GM12875 (cell line): ENCODE data around the gene TNS4.

Experiments
- H3K4me3 ChIP-seq: one replicate; pipeline ENCODE4 v1.5.1; 2011; ENCODE audit warnings: low read depth, low read length, control low read depth
- TF ChIP-seq, protein P1 (sequence below): IDR thresholded peaks from 2 replicates; pipeline ENCODE4 v1.5.1; 2011; ENCODE audit warnings: low read depth, mild to moderate bottlenecking, control low read depth, inconsistent platforms, low read length, moderate library complexity, borderline replicate concordance; ENCODE audit not compliant: insufficient read depth

The TNS4 gene

DNA sequence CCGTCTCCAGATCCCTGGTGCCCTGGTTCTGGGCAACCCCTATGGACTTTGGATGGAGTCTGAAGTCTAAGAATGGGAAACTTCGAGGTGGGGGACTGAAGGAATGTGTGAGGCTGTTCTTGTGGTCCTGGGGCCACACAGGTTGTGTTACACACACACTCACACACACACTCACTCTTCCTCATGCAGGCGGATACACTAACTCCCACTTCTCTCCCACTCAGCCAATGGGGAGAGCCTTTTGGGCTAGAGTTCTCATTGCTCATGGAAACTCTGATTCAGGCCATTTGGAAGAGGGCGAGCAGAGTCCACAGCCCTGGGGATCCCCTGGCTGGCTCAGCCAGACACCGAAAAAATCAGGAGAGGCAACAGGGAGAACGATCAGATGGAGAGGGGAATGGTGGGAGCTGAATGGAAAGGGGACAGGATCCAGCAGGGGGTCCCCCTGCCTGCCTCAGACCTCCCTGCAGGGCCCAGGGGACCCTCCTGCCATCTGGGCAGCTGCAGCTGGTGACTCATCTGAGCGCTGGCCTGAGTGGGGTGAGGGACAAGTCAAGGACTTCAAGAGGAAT lies 49.1 kb downstream of the TNS4 start:
- H3K4me3 ChIP-seq = no peak overlapping the region
- TF ChIP-seq, protein P1, sequence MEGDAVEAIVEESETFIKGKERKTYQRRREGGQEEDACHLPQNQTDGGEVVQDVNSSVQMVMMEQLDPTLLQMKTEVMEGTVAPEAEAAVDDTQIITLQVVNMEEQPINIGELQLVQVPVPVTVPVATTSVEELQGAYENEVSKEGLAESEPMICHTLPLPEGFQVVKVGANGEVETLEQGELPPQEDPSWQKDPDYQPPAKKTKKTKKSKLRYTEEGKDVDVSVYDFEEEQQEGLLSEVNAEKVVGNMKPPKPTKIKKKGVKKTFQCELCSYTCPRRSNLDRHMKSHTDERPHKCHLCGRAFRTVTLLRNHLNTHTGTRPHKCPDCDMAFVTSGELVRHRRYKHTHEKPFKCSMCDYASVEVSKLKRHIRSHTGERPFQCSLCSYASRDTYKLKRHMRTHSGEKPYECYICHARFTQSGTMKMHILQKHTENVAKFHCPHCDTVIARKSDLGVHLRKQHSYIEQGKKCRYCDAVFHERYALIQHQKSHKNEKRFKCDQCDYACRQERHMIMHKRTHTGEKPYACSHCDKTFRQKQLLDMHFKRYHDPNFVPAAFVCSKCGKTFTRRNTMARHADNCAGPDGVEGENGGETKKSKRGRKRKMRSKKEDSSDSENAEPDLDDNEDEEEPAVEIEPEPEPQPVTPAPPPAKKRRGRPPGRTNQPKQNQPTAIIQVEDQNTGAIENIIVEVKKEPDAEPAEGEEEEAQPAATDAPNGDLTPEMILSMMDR = no peak

DNA sequence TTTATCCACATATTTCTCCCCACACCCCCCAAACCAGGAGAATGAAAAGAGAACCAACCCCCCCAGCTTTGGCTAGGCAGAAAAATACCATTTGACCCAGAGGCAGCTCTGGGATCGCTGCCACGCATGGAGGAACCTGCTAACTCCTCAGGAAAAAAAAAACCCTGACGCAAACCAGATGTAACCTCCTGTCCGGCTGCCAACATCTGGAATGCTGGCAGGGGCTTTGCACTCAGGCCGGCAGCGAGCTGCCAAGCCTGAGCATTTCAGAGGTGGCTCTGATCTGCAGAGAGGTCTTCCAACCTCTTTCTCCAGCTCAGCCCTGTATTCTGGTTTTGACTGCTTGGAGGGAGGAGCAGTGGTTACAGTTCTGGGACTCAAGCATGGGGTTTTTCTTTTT lies 50.0 kb downstream of the TNS4 start:
- H3K4me3 ChIP-seq = no peak overlapping the region
- TF ChIP-seq, protein P1 = no peak

DNA sequence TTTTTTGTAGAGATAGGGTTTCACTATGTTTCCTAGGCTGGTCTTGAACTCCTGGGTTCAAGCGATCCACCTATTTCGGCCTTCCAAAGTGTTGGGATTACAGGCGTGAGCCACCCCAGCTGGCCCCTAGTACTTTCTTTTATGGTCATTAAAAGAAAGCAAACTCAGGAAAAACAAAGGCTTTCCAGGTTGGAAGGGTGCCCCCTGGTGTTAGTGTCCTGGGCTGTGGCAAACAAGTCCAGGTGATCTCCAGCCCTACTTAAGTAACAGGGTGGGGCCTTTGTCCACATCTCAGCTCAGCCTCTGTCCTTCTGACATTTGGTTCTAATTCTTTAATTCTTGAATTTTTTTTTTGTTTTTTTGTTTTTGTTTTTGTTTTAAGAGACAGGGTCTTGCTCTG lies 51.2 kb downstream of the TNS4 start:
- TF ChIP-seq, protein P1 = peak; percentile 63
- H3K4me3 ChIP-seq = no peak overlapping the region

DNA sequence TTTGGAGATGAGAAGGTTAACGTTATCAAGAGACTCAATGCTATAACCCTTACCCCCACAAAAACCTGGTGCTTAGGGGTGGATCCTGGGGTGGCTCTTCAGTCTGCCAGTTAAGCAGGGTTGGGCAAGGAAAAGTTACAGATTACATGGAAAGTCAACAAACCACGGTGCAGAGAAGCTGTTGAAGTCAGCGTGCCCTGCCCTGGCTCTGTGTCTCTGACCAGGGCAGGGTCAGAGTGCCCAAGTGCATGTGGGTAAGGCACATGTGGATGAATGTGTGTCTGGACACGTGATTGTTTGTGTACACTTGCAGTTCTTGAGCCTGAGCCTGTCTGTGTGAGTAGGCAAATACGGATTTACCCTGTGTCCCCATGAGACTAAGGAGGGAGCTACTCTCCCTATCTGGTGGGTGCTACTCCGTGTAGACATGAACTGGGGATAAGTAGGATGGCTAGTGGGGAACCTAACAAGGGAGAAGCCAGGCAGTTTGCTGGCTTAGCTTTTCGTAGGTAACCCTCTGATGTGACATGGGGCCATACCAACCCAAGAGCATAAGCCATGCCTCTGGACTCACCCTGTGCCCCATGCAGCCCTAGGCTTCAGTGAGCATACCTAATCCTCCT lies 52.7 kb downstream of the TNS4 start:
- TF ChIP-seq, protein P1 = no peak
- no peak overlapping the region for H3K4me3 ChIP-seq

DNA sequence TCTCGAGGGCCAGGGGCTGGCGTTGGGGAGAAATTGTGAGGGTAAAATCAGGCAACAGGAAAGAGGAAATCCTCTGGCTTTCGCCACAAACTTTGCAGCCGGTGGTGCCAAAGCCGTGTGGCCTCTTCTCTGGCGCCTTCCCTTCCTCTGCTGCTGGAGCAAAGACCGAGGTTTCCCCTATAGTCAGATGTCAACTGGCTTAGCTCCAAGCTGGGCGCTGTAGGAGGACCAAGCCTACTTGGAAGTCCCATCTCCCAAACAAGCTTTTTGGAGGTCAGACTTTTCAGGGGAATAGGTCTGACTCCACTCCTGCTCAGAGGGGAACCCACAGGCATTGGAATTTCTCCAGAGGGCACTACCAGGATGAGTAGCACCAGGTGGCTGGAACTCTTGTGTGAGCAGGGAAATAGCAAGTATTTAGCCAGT lies 53.2 kb downstream of the TNS4 start:
- TF ChIP-seq, protein P1 = no peak
- no peak overlapping the region for H3K4me3 ChIP-seq

DNA sequence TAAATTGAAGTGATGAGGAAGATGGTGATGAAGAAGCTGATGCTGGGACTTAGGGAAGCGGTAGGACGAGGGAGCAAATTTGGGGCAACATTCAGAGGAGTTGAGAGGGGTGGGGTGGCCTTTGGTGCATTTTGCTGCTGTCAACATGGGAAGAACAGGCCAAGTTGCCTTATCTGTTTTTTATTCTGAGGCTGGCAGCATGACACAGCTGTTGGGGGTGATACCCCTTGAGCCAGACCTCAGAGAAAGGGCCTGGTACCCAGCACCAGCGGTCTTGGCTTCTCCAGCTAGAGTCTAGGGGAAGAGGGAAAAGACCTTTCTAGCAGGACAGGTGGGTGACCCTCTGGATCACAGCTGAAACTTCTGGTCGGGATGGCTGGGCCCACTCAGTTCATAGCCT lies 53.6 kb downstream of the TNS4 start:
- no peak overlapping the region for H3K4me3 ChIP-seq
- TF ChIP-seq, protein P1 = no peak

DNA sequence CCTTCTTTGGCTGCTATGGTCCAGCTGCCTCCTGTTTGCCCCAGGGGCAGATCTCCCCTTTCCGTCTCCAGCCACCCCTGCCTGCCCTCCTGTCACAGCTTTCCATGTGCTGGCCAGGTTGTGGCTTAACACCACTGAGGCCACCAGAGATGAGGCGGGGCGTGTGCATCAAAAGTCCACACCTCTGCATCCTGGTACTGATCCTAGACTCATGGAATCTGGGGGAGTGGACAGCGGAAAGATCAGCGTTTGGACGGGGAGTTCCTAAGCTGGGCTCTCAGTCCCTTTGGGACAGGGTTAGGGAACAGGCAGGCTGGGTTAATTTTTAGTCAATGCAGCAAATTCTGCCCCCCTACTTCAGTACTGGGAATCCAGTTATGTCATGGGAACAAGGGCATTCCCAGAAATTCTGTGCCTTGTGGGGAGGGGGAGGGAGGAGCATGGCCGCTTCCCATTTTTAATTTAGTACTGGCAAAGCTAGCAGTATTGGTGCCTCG lies 54.2 kb downstream of the TNS4 start:
- TF ChIP-seq, protein P1 = no peak
- H3K4me3 ChIP-seq = no peak overlapping the region
